ENCODE measurements around the gene KRTAP19-2.
"Not testable (repeated sequence)": the region's sequence is repeated elsewhere in the genome, so short reads cannot be mapped to it uniquely, and the experiment has no call there.

KRTAP19-2 gene

DNA sequence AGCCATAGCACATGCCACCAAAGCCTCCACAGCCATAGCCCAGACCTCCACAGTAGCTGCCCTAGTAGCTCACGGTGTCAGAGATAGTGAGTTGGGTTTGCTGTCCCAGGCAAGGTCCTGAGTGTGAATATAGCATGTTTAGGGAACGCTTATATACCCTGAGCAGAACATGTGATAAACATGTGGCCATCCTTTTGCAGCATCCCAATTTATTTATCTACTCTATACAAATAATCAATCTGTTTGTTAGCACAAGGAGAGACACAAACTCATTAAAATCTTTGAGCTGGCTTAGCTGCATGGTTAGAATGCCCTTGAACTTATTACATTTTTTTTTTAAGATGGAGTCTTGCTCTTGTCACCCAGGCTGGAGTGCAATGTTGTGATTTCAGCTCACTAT lies at the start of gene KRTAP19-2:
Gene KRTAP19-2, minus strand, starts transcription at position 101 of the 400 bp plus-strand sequence. Its CDS starts 88 bp downstream, at position 13.
- no peak for DNase-seq (ENCODE audit: low read depth)

DNA sequence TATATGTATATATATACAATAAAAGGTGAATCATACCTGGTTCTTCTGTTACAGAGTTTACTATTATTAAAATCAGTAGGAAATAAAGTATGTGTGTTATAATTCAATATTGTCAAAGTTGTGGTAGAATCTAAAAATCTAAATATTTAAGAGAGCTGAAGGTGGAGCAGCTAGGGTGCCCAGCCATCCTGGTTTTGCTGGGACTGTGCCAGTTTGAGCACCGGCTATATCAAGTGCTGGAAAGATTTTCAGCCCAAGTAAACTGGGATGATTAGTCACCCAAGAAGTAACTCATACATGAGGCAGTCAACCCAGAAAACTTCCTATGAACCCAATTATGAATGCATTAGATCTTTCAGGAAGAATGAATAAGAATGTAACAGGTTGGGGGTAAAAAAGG lies 31.6 kb upstream of the KRTAP19-2 start:
- no peak for DNase-seq (ENCODE audit: low read depth)

DNA sequence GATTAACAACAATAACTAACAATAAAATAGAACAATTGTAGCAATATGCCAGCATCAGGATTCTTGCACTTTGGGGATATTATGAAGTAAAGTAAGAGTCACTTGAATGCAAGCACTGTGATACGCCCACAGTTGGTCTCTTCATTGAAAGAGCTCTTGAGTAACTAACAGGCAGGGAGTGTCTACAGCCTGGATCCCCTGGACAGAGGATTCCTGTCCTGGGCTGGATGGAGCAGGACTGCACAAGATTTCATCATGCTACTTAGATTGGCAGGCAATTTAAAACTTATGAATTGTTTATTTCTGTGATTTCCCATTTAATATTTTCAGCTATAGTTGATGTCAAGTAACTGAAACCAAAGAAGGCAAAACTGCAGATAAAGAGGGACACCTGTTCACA lies 28.4 kb upstream of the KRTAP19-2 start:
- no peak for DNase-seq (ENCODE audit: low read depth)

DNA sequence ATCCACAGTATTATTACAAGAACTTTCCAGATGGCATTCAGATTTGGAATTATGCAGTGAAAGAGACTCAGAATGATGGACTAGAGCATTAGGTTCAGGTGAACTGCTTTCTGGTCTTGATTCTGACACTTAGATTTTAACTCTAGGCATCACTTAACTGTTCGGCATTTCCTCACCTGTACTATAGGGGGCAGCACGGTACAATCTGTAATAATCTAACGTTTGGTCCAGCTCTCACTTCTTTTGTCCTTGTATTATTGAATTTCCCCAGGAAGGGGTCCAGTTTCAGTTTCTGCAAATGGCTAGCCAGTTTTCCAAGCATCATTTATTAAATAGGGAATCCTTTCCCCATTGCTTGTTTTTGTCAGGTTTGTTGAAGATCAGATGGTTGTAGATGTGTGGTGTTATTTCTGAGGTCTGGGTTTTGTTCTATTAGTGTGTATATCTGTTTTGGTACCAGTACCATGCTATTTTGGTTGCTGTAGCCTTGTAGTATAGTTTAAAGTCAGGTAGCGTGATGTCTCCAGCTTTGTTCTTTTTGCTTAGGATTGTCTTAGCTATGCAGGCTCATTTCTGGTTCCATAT lies 18.5 kb upstream of the KRTAP19-2 start:
- DNase-seq (ENCODE audit: low read depth) = not testable (repeated sequence)

DNA sequence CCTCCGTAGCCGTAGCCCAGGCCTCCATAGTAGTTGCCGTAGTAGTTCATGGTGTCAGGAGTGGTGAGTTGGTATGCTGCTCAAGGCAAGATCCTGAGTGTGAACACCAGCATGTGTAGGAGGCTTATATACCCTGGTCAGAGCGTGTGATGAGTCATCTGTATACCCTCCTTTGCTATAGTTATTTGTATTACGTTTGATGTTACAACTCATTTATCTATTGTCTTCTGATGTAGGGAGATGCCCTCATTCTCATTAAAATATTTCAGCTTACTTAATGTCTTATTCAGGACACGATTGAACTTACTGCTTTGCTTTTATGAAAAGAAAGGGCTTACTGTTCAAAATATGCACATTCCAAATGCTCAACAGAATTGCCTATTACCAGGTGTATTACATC lies 14.8 kb upstream of the KRTAP19-2 start, which contains the start of gene KRTAP19-5:
Gene KRTAP19-5, minus strand, starts transcription at position 101 of the 400 bp plus-strand sequence. Its CDS starts 51 bp downstream, at position 50.
- DNase-seq (ENCODE audit: low read depth) = no peak

DNA sequence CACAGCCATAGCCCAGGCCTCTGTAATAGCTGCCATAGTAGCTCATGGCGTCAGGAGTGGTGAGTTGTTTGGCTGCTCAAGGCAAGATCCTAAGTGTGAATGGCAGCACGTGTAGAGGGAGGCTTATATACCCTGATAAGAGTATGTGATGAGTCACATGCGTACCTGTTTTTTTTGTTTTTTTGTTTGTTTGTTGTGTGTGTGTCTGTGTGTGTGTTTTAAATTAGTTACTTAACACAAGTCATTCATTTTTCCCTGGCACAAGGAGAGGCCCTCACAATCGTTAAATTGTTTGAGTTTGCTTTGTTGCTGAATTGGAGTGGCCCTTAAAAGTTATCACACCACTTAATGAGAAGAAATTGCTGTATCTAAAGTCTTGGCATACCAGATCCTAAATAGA lies 9.8 kb upstream of the KRTAP19-2 start, which contains the start of gene KRTAP19-4:
Gene KRTAP19-4, minus strand, starts transcription at position 101 of the 400 bp plus-strand sequence. Its CDS starts 55 bp downstream, at position 46.
- no peak for DNase-seq (ENCODE audit: low read depth)

- DNase-seq (ENCODE audit: low read depth) = no peak
Measured at GRCh38 chr21:30491963-30492428, 4.8 kb upstream of the KRTAP19-2 start, which contains the start of gene KRTAP19-3. TSS of gene KRTAP19-3 (minus strand) at chr21:30492013. CDS start at chr21:30491957, 56 bp downstream.

- no peak for DNase-seq (ENCODE audit: low read depth)
Measured at GRCh38 chr21:30486180-30486579, 1.1 kb downstream of the KRTAP19-2 start.

DNA sequence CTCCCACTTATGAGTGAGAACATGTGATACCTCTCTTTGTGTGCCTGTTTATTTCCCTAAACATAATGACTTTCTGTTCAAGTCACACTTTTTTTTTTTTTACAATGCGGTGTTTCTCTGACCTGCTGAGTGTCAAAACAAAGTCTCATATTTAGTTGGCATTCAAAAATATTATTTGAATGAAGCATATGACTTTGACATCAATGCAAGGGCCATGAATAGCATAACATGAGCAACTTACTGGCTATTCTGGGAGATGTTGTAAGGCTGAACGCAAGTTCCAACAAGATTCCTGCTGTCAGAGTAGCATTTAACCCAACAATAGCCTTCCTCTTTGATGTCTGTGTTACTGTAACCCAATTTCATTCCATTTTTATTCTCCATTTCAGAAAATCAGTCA lies 5.1 kb downstream of the KRTAP19-2 start:
- DNase-seq (ENCODE audit: low read depth) = no peak

GRCh38 chr21:30480145-30480544 lies 7.1 kb downstream of the KRTAP19-2 start, which contains the start of gene KRTAP19-1:
TSS of gene KRTAP19-1 (minus strand) at chr21:30480367. CDS start at chr21:30480317, 50 bp downstream.
- no peak for DNase-seq (ENCODE audit: low read depth)

- no peak for DNase-seq (ENCODE audit: low read depth)
Measured at GRCh38 chr21:30479259-30479658, 8.0 kb downstream of the KRTAP19-2 start.

GRCh38 chr21:30478004-30478403 lies 9.2 kb downstream of the KRTAP19-2 start:
- DNase-seq (ENCODE audit: low read depth) = no peak

GRCh38 chr21:30468900-30469714 lies 18.1 kb downstream of the KRTAP19-2 start:
- no peak for DNase-seq (ENCODE audit: low read depth)

DNA sequence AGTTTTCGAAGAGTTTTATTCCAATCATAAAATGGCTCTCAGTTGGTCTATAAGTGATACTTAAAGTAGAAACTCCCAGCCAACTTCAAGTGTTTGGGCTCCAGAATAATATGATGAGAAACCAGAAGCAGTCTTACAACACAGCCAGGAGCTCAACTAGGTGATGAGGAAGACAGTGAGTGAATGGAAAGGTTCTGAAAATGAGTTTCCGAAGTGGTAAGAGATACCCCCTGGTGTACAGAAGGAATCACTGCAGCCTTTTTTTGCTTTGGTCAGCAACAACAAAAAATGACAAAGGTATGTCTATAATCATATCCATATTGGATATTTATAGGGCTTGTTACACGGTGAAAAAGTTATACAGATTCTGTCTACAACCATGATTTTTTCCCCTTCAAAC lies 23.5 kb downstream of the KRTAP19-2 start:
- no peak for DNase-seq (ENCODE audit: low read depth)

DNA sequence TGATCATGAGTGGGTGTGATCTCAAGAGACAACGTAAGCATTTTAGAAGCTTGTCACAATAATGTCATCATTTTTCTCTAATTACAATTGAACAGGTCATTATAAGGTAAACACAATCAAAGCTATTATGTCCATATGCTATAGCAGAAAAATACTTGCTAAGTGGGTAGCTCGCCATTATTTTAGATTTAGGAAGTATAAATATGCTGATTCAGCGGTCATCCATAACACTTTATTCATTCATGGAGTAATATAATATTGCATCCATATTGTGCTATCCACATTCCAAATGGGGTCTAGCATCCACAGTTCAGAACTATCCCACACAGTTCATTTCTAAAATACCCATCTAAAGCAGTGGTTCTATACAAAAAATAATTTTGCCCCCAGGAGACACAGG lies 38.7 kb downstream of the KRTAP19-2 start:
- no peak for DNase-seq (ENCODE audit: low read depth)

DNA sequence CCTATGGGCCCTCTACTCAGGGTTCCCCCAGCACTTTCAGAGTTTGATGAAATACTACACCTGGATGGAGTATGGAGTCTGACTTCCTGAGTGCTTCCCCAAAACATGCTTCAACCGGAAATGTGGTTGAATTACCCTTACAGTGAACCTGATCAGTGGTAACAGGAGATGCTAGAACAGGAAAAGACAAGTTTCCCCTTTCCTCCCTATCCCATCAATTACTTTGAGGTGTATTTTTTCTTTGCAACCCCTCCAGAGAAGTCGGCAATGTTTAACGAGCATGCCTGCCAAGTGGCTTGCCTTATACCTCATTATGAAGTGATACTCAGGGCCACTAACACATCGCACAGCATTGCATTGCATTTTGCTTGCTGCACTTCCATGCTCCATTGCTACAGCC lies 40.2 kb downstream of the KRTAP19-2 start:
- no peak for DNase-seq (ENCODE audit: low read depth)

DNA sequence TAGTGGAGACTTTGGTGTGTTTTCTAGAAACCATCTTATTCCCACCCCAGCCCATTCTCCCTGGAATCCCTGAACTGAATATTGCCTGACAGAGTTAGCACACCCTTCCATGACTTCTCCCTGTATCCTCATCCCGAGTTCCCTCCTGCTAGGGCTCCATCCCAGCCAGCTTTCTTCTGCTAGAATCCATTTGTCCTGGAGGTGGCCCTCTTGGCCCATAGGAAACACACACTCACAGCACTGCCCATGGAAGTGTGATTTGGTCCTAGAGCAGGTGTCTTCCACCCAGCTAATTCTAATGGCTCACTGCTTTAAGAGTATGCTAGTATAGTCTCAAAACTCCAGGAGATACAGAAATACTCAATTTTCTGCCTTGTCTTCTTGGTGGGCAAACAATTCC lies 43.0 kb downstream of the KRTAP19-2 start:
- DNase-seq (ENCODE audit: low read depth) = no peak

DNA sequence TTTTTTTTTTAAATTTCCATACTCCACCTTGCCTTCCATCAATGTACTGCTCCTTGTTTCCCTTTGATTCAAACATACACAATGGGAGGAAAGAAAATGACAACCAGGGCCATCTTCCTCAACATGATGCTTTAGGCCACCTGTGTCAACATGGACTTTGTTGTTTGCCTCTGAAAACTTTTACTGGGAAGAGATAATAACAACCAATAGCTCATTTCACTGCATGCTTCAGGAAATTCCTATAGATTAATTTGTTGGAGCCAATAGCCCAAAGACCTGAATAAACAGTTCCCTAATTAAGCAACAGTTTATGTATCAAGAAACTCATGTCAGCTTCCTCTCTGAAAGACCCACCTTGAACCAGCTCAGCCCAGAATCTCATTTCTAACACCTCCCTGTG lies 44.0 kb downstream of the KRTAP19-2 start:
- DNase-seq (ENCODE audit: low read depth) = no peak

DNA sequence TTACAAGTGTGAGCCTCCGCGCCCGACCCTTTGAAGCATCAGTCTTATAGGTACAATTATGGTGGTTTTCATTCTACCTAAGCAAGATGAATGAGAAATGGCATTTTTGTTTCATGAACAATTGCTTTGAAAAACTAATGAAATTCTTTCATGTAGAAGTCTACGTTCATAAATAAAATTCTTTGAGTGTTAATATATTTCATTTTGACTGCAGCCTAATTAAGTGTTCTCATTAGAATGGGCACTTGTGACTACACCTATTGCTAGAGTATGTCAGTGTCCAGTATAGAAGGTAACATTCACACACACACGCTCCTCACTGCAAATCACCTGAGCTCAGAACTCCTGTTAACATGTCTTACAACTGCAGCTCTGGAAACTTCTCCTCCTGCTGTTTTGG lies 47.3 kb downstream of the KRTAP19-2 start, which contains the start of gene KRTAP15-1:
Gene KRTAP15-1, plus strand, starts transcription at position 301 of the 400 bp plus-strand sequence. Its CDS starts 53 bp downstream, at position 354.
- no peak for DNase-seq (ENCODE audit: low read depth)

All from GM04503 (cell line).